Uterus (tissue), 2 donors: ENCODE results near the gene TRAPPC13.

ENCODE experiments used
- CTCF ChIP-seq, 4 experiments: fragments of 200-600 bp in 2 of 4; fragments of 450-650 bp in 2 of 4; sonication (generic) in 2 of 4; IDR thresholded peaks; one replicate each; pipeline ENCODE4 v1.5.1; 2016 to 2019; ENCODE audit warnings: antibody characterized with exemption in 4 of 4, mild to moderate bottlenecking in 2 of 4, moderate library complexity in 1 of 4
- POLR2A ChIP-seq, 2 donors: fragments of 450-650 bp; IDR thresholded peaks; one replicate each; pipeline ENCODE4 v1.6.1; 2016; ENCODE audit warnings: antibody characterized with exemption in 2 of 2, mild to moderate bottlenecking in 1 of 2, moderate library complexity in 1 of 2

GRCh38 chr5:65668696-65669095 lies 43.9 kb downstream of the TRAPPC13 start:
- TF ChIP-seq CTCF (IDR thresholded peaks at IDR 0.05) (no peak), POLR2A (IDR thresholded peaks at IDR 0.05) (no peak)
